Epithelial cell of esophagus (primary cell): Measurements from ENCODE around the gene FRMPD2.

Experiments used
- DNase-seq: peaks from one replicate; pipeline ENCODE4 v3.0.0; 2010; ENCODE audit warnings: low read depth
- H3K4me3 ChIP-seq: 2 replicates; pipeline ENCODE4 v1.5.1; 2011; ENCODE audit warnings: mild to moderate bottlenecking, low read length, control low read depth
- TF ChIP-seq, protein P1 (sequence below): IDR thresholded peaks from 2 replicates; pipeline ENCODE4 v1.5.1; 2011; ENCODE audit warnings: low read depth, mild to moderate bottlenecking, low read length, control low read depth, inconsistent platforms; ENCODE audit not compliant: insufficient read depth; ENCODE audit errors: missing control alignments

The FRMPD2 gene

DNA sequence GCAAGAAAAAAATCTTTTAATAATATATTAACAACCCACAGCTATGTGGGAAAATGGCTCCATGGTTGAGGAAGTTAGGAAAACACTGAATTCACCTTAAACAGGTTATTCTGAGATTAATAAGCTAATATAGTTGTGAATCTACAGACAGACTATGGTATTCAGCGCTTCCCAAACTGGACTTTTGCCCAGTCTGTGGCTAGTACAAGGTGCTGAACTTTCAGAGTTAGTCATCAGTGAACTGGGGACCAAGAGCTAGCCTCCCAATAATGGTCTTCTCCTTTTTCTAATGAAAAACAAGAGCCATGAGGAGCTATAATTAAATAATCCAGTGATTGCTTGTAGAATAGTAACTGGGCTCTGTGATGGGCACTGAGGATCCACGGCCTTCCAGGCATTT, 65.3 kb downstream of the FRMPD2 start:
- no peak overlapping the region for H3K4me3 ChIP-seq
- no peak for DNase-seq
- TF ChIP-seq, protein P1, sequence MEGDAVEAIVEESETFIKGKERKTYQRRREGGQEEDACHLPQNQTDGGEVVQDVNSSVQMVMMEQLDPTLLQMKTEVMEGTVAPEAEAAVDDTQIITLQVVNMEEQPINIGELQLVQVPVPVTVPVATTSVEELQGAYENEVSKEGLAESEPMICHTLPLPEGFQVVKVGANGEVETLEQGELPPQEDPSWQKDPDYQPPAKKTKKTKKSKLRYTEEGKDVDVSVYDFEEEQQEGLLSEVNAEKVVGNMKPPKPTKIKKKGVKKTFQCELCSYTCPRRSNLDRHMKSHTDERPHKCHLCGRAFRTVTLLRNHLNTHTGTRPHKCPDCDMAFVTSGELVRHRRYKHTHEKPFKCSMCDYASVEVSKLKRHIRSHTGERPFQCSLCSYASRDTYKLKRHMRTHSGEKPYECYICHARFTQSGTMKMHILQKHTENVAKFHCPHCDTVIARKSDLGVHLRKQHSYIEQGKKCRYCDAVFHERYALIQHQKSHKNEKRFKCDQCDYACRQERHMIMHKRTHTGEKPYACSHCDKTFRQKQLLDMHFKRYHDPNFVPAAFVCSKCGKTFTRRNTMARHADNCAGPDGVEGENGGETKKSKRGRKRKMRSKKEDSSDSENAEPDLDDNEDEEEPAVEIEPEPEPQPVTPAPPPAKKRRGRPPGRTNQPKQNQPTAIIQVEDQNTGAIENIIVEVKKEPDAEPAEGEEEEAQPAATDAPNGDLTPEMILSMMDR: no peak

DNA sequence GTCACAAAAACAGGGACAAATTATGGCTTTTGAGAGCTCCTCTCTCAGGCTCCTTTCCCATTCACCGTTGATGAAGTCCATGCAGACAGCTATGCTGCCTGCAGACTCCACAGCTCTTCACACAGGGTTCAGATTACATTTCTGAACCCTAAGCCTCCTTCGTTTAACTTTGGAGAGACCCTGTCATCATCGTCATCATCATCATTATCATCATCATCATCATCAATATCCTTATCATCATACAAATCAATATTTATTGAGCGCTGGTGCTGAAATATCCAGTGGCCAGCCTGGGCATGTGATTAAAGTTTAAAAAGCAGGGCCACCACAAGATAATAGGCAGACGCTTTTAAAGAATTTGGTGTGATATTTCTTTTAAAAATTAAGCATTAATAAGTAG, 66.6 kb downstream of the FRMPD2 start:
- DNase-seq: no peak
- TF ChIP-seq, protein P1: no peak
- H3K4me3 ChIP-seq: no peak overlapping the region

DNA sequence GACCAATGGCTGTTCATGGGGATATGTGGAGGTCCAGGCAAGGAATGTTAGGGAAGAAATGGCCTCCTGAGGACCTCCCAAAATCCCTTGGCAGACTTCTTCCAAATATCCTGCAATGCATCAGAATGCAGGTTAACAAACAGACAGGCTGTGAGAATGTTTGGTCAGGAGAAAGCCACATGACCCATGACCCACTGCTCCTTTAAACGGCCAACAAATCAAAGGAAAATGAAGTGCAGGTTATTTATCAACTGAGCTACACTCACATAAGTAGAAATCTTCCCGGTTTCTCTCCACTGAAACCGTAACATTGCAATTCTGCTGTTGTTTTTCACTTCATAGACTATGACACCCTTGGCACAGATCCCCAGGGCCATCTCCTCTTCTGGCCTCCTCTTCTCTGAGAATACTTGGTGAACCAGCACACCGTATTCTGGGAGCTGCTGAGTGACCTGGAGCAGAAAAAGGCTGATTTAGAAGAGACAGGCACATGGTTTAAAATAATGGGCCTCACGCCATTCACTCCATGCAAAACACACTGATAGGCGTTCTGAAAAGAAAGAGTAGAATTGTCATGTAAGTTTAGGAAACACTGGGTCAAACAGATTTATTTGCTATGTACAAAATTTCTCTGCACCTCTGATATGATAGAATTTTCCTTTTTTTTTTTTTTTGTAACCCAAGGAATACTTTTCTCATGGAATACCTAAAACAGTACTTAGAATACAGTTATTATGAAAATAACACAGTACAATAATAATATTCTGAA, 67.8 kb downstream of the FRMPD2 start:
- no peak overlapping the region for H3K4me3 ChIP-seq
- TF ChIP-seq, protein P1: no peak
- DNase-seq: no peak

DNA sequence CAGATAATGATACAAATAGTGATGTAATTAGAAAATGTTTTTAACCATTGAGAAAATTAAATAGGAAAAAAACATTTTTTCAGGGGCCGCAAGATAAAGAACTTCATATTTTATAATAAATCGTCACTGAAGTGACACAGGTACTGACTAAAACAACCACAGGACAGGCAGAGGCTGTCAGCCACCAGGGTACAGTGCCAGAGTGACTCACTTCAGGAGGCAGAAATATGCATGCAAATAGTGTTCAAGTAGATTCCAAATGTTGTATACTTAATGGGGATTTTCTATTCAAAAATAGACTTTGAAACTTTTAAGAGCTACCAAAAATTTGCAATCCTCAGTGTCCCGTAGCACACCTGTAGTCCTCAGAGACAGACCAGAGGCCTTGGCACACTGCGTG, 68.6 kb downstream of the FRMPD2 start:
- DNase-seq: peak; percentile 24
- TF ChIP-seq, protein P1: no peak
- no peak overlapping the region for H3K4me3 ChIP-seq

DNA sequence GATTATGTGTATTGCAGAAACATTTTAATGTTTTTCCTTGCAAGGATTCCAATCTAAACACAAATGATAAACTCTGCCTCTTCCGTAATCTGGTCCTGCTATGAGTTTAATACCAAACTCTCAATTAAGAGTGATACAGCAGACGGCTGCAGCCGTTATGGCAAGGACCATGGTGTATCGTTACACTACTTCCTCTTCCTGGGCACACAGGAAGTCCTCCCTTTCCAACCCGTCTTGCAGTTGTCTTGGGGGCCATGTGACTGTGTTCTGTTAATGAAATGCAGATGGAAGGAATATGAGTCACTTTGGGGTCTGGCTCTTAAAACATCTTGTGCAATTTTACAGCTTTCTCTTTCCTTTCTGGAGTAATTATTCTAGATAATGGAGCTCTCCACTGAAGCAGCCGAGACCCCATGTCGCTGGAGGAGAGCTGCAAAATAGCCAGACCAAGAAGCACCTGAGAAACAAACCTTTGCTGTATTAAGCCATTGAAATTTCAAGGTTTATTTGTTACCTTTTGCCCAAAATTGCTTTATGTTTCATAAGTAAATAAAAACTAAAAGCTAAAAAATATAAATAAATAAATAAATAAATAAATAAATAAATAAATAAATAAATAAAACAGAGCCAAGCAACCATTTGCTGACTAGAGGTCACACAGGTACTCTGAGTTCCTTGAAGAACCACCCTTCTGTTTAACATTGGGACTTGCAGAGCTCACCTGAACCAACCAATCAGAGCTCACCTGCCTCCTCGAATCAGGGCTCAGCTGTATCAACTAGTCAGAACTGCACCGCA, 74.7 kb downstream of the FRMPD2 start:
- H3K4me3 ChIP-seq: no peak overlapping the region
- DNase-seq: no peak
- TF ChIP-seq, protein P1: no peak

DNA sequence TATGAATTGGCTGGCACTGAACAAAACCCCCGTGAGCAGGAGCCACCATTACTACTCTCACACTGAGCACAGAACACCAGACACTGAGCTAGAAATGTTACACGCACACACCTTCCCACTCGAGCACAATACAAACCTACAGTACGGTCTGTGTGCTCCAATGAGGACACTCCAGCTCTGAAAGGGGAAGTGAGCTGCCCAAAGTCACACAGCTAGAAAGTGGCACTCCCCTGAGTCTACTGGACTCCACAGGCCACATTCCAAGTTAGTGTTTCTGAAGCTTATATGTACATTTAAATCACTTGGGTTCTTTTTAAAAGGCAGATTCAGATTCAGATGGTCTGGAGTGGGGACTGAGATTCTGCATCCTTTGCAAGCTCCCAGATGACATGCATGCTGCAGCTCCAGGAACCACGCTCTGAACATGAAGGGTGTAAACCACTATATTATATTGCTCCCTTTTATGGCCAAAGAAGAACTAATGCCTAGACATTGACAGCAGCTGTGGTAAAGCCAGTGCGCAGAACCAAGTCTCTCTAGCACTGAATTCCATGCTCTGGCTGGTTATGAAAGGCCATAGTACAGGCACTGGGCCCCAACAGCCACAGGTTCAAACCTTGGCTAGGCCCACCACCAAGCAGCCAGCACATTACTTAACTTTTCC, 77.1 kb downstream of the FRMPD2 start:
- no peak overlapping the region for H3K4me3 ChIP-seq
- TF ChIP-seq, protein P1: no peak
- no peak for DNase-seq
